GM21619 (cell line): ENCODE results near the gene SLC22A23.

ENCODE experiments used
- ATAC-seq: cut with Tn5 transposase; IDR thresholded peaks from one replicate; pipeline ENCODE4 v1.9.1; 2021; ENCODE audit not compliant: unreplicated experiment

Gene SLC22A23

GRCh38 chr6:3406891-3407809 is 49.7 kb downstream of the SLC22A23 start:
- no peak for ATAC-seq

GRCh38 chr6:3406362-3406821 is 50.5 kb downstream of the SLC22A23 start:
- no peak for ATAC-seq

- no peak for ATAC-seq
Observed at GRCh38 chr6:3405679-3406078, 51.2 kb downstream of the SLC22A23 start.

GRCh38 chr6:3405182-3405518 is 51.7 kb downstream of the SLC22A23 start:
- ATAC-seq = no peak

- no peak for ATAC-seq
Observed at GRCh38 chr6:3403238-3404173, 53.3 kb downstream of the SLC22A23 start.

GRCh38 chr6:3402310-3403237 is 54.3 kb downstream of the SLC22A23 start:
- no peak for ATAC-seq

GRCh38 chr6:3400162-3400561 is 56.7 kb downstream of the SLC22A23 start:
- ATAC-seq = no peak

- ATAC-seq = no peak
Observed at GRCh38 chr6:3398755-3399696, 57.8 kb downstream of the SLC22A23 start.

- no peak for ATAC-seq
Observed at GRCh38 chr6:3398165-3398562, 58.7 kb downstream of the SLC22A23 start.

- no peak for ATAC-seq
Observed at GRCh38 chr6:3397229-3398164, 59.4 kb downstream of the SLC22A23 start.

GRCh38 chr6:3396503-3397180 is 60.2 kb downstream of the SLC22A23 start:
- ATAC-seq = no peak

- no peak for ATAC-seq
Observed at GRCh38 chr6:3394671-3395070, 62.2 kb downstream of the SLC22A23 start.

- ATAC-seq = no peak
Observed at GRCh38 chr6:3393836-3394202, 63.0 kb downstream of the SLC22A23 start.

- no peak for ATAC-seq
Observed at GRCh38 chr6:3392930-3393835, 63.7 kb downstream of the SLC22A23 start.

GRCh38 chr6:3391902-3392458 is 64.9 kb downstream of the SLC22A23 start:
- ATAC-seq = no peak

GRCh38 chr6:3390698-3391097 is 66.2 kb downstream of the SLC22A23 start:
- ATAC-seq = no peak
